ENCODE measurements around the gene SALL4. TPM values are rescaled to one million over a fixed set of nuclear protein-coding genes. Genes with fewer than 3 reads are reported as not detected.
"Not testable (repeated sequence)": the region's sequence is repeated elsewhere in the genome, so short reads cannot be mapped to it uniquely, and the experiment has no call there.

Gene SALL4
- polyA plus RNA-seq, 4 donors = 5.1 to 8.1 (median 6.0) TPM

DNA sequence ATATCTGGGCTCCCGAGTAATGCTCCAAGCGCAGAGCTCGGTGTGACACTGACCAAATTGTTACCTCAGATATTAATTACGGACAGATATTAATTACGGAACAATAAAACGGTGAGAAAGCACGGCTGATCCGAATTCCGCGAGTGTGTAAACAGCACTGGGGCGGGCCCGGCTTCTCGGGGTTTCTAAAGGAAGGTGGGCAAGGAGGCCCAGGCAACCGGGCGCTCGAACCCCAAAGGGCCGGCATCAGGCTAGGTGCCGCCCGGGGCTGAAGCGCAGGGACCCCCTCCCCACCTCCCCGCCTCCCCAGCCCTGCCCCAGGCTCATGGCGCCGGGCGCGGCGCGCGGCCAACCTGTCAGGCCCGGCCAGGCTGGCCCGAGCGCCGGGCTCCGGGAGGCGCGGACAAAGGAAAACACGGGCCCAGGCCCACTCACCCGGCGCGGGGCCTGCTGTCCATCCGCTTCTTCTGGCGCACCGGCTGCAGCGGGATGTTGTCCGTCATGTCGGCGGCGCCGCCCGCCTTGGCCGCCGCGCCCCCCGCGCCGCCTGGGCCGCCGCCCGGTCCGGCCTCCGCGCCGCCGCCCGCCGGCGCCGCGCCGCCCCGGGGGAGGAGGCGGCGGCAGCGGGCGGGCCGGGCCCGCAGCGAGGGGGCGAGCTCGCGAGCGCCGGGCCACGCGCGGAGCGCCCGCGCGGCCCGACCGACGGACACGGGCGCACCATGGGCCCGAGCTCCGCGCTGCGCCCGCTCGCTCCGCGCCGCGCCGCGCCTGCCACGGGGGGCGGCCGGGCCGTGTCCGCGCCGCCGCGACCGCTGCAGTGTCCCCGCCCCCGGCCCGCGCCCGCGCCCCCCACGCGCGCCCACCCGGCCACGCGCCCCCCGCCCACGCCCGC, 34.2 kb downstream of the SALL4 start, which contains the start of gene ATP9A:
Gene ATP9A (minus strand): TSS at position 524 of the 892 bp plus-strand sequence. CDS start 21 bp downstream, at position 503.
- DNase-seq (ENCODE audit: low read depth in 4 of 4, low spot score in 3 of 4) = no peak

DNA sequence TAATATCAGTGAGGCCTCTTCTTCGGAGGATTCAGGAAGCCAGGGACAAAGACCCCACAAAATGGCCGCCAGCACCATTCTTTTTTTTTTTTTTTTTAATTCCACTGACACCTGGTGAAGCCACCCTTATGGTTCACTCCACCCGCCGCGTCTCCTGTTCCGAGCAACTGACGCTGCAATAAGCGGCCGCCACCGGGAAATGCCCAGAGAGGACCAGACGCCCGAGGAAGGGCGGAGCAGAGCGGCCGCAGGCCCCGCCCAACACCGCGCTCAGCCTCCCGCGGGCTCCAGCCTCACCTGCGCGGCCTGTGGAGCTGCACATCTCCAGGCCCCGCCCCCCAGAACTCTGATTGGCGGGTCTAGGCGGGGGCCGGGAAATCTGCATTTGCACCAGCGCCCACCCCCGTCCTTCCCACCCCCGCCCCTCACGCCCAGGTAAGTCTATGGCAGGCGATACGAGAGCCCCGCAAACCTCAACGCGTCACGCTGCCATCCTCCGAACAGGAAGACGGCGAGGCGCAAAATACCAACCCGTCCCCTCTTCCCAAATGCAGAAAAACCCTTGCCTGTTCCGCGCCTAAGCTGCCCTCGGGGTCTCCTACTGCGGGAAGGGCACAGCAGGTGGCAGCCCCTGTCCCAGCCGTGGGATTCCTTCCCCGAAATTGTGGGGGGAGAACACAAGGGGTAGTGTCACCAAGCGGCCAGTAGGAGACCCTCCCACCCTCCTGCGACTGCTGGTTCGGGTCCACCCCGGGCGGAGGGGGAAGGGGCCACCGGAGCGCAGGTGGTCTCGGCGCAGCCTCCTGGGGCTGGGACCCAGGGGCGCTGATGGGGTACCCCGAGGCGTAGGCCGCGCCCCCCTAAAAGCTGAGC, 35.1 kb downstream of the SALL4 start:
- DNase-seq (ENCODE audit: low read depth in 4 of 4, low spot score in 3 of 4) = peak in 2 of 4 donors; percentile 68 to 75

DNA sequence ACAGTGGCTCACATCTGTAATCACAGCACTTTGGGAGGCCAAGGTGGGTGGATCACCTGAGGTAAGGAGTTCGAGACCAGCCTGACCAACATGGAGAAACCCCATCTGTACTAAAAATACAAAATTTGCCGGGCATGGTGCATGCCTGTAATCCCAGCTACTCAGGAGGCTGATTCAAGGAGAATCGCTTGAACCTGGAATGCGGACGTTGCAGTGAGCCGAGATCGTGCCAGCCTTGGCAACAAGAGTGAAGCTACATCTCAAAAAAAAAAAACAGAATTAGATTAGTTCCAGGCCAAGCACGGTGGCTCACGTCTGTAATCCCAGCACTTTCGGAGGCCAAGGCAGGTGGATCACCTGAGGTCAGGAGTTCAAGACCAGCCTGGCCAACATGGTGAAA, 36.9 kb downstream of the SALL4 start:
- not testable (repeated sequence) for DNase-seq (ENCODE audit: low read depth in 4 of 4, low spot score in 3 of 4)

DNA sequence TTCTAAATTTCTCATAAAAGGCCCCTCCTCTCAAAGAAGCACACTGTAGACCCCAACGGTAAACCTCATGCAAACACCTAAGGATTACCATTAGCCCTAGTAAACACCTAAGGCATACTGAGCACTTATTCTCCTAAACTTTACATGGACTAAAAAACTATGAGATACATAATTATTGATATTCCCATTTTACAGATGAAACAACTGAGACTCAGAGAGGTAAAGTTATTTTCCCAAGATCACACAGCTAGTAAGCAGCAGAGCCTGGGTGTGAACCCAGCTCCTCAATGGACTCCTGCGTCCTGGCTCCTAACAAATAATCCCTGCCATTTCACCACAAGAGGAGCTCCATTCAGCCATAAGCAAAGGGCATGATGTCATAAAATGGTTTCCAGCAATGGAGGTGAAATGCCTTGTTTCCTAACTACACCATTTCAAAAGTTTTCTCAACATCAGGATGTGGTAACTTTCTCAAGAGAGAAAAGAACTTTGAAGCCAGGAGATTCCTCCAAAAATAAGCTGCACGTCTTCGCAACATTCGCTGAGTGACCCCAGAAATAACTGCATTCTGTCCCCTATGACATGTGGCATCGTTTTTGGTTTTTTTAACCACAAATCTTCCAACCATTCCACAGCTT, 38.2 kb downstream of the SALL4 start:
- DNase-seq (ENCODE audit: low read depth in 4 of 4, low spot score in 3 of 4) = no peak

DNA sequence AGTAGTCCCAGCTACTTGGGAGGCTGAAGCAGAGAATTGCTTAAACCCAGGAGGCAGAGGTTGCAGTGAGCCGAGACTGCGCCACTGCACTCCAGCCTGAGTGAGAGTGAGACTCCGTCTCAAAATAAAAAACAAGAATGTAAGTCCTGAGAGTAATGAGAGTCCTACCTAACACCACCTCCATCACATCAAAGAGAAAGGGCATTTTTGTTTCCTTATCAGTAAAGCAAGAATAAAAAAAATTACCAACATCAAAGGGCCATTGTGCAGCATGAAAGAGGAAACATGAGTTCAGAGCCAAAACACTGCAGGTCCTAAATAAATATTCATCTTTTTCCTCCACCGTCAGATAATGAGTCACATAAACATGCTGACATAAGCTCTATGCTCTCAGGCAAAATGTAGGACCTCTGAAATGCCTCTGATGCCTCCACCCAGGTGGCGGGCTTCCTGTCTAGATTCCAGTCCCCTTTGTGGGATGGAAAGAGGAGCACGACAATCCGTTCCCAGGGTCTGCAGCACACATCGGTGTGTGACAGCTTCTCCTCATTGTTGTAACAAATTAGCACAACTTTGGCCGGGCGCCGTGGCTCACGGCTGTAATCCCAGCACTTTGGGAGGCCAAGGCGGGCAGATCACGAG, 41.3 kb downstream of the SALL4 start:
- DNase-seq (ENCODE audit: low read depth in 4 of 4, low spot score in 3 of 4) = no peak

DNA sequence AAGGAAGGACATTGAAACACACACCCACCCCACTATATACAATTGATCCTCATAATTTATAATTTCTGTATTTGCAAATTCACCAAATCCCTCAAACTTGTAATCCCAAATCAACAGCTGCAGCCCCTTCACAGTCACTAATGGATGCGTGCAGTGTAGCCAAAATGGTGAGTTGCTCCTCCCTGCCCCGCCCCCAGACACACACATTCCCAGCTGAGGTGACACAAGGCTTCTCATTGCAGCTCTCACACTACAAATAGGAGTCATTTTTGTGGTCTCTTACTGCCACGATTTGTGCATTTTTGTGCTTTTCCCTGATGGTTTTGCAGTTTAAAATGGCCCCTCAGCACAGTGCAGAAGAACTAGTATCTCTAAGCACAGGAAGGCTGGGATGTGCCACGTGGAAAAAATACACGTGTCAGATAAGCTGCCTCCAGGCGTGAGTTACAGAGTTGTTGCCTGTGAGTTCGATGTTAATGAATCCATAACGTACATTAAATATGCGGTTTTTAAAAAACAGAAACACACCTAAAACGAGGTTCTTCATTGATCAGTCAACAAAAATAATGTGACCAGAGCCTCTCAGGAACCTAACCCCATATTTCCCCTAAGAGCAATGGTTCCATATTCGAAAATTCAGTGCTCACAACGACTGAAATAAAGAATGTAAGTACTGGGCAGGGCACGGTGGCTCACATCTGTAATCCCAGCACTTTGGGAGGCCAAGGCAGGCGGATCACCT, 42.4 kb downstream of the SALL4 start:
- DNase-seq (ENCODE audit: low read depth in 4 of 4, low spot score in 3 of 4) = no peak

DNA sequence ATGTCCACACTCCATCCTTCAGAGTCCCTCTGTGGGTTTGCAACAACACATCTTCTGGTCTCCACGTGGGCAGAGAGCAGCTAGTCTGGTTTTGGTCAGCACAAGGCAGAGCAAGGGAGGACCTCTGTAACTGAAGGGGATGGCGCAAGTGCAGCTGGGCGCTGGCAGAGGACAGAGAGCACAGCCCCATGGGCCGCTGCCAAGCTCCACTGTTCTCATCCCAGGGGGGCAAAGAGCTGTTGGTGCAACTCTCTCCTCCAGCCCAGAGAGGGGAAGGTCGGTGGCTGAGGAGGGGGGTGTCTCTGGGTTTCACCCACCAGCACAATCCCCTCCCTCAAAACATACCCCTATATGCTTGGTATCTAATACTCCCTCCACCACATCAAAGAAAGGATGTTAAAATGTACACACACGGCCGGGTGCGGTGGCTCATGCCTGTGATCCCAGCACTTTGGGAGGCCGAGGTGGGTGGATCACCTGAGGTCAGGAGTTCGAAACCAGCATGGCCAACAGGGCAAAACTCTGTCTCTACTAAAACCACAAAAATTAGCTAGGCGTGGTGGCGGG, 43.3 kb downstream of the SALL4 start:
- DNase-seq (ENCODE audit: low read depth in 4 of 4, low spot score in 3 of 4) = no peak

DNA sequence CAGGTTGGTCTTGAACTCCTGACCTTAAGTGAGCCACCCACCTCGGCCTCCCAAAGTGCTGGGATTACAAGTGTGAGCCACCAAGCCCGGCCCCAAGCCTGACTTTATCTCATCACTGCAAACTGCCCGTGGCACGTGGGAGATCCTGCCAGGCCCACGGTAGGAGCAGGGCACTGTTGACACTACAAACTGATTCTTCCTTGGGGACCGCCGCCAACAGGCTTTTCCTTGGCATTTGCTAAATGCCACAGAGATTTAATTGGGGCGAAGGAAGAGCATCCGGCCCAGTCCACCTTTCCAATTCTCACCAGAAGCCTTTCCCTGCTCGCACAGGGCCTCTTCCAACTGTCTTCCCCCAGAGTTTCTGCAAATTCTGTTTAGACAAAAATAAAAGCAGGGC, 45.1 kb downstream of the SALL4 start:
- no peak for DNase-seq (ENCODE audit: low read depth in 4 of 4, low spot score in 3 of 4)

DNA sequence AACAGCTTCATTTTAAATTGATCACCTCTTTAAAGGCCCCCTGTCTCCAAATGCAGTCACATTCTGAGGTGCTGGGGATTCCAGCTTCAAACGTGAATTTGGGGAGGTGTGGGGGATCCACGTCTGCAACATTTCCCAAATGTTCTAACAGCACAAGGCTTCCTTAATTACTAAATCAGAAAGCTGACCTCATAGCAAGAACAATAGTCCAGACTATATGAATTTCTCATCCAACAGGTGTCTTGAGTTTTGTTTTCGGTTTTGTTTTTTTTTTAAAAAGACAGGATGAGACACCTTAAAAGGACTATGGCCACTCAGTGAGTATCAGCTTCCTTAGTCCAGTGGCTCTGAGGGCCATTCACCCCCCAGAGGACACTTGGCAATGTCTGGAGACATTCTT, 45.7 kb downstream of the SALL4 start:
- DNase-seq (ENCODE audit: low read depth in 4 of 4, low spot score in 3 of 4) = no peak

DNA sequence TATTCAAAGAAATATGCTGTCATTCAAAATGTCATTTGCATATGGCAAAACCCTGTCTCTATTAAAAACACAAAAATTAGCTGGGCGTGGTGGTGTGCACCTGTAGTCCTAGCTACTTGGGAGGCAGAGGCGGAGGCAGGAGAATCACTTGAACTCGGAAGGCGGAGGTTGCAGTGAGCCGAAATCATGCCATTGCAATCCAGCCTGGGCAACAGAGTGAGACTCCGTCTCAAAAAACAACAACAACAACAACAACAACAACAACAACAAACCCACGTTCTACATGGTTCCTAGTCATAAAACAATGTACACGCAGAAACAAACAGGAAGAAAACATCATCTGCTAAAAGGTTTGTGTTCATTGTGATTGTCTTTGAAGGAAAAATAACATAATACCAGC, 49.1 kb downstream of the SALL4 start:
- DNase-seq (ENCODE audit: low read depth in 4 of 4, low spot score in 3 of 4) = not testable (repeated sequence)

DNA sequence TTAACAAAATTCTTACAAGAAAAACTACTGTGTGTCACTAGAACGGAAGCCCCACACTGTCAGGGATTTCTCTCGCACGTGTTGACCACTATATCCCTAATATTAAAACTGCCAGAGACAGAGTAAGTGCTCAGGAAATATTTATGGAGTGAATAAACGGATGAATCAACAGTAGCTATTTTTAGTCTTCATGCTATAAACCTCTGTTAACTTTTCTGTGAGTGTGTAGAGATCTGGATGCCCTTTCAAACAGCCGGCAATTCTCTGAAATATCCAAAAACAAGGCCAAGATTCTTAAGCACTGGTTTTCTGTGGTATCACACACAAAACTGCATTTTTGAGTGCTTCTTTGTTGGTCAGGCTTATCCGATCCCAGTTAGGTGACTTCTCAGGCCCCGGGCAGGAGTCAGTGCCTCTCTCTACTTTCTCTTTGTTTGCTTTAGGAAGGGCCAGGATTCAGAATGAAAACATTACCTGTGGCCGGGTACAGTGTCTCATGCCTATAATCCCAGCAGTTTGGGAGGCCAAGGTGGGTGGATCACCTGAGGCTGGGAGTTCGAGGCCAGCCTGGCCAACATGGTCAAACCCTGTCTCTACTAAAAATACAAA, 49.9 kb downstream of the SALL4 start:
- DNase-seq (ENCODE audit: low read depth in 4 of 4, low spot score in 3 of 4) = no peak

DNA sequence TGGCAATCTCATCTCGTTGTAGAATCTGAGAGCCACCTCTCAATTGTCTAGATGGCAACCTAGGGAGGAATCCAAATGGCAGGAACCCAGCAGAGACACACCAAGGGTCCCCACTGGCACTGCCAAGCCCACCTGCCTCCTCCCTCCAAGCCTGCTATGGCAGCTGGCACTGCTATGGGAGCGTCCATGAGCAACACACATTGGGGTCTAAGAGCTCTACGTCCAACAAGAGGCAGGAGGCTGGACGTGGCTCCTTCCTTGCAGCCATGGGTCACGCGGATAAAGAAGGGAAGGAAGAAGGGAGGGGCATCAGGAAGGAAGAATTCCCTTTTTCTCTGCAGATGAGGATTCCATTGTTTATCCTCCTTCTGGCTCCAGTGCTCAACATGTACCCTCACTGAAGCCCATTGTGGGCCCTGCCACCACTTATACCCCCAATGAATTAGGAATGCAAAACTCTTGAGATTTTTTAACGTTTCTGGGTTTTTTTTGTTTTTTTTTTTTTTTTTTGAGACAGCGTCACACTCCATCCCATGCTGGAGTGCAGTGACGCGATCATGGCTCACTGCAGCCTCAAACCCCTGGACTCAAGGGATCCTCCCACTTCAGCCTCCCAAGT, 51.4 kb downstream of the SALL4 start:
- DNase-seq (ENCODE audit: low read depth in 4 of 4, low spot score in 3 of 4) = no peak

DNA sequence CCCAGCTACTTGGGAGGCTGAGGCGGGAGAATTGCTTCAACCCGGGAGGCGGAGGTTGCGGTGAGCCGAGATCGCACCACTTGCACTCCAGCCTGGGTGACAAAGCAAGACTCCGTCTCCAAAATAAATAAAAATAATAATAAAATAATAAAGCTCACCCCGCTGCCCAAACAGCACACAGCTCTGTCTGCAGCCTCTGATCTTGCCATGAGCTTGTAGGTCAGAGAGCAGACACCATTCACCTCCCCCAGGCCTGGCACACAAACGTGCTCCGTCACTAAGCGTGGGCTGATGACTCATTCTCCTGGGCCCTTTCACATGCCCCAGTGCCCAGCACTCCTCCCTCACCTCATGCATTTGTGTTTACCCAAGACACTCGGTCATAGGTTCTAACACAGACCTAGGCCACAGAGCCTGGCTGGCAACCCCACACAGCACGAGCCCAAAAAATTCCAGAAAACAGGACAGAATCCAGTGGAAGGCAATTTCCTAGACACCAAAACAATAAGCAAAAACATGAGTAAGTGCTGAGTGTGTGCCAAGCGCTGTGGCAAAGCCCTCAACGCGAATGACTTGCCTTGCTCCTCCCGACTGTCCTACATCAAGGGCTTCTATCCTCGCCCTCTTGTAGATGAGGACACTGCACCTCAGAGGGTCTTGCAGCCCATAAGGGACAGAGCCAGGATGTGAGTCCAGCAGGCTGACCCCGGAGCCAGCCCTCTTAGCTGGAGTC, 52.1 kb downstream of the SALL4 start:
- DNase-seq (ENCODE audit: low read depth in 4 of 4, low spot score in 3 of 4) = no peak

DNA sequence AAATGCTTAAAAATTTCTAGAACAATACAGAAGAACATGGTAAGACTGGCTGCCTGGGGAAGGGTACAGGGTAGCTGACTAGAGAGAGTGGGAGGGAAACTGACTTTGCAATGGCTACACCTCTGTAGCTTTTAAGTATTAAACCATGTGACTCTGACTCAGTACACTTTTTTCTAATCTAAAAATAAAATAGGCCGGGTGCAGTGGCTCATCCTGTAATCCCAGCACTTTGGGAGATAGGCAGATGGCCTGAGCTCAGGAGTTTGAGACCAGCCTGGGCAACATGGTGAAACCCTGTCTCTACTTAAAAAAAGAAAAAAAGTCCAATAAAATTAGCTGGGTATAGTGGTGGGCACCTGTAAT, 52.7 kb downstream of the SALL4 start:
- DNase-seq (ENCODE audit: low read depth in 4 of 4, low spot score in 3 of 4) = no peak

DNA sequence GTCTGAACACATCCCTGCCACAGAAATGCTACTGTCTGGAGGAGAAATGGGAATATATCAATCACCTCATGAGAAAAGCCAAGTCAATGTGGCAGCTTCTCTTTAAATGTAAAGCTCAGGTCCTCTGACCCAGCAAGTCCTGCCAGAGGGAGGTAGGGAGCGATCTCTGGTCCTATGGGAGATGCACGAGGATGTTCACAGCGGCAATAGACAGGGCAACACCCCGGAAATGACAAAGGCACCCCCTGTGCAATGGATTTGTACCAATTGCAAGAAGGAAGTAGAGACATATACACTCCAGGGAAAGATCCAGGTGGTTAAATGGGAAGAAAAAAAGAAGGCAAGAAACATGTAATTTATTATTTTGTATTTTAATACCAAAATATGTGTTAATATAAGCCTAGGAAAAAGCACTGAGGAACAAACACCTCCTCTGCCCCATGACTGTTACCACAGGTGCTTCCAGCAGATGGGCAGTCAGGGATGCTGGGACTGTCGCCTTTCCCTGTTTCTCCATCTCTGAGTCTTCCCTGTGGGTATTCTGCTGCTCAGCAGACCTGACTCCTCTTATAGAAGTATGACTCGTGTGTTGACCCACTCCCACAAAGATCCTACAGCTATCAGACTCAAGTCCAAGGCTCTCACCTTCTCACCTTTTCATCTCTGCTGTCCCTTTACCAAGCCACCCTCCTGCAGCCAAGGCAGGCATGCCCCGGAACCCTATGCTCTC, 55.0 kb downstream of the SALL4 start:
- DNase-seq (ENCODE audit: low read depth in 4 of 4, low spot score in 3 of 4) = no peak

DNA sequence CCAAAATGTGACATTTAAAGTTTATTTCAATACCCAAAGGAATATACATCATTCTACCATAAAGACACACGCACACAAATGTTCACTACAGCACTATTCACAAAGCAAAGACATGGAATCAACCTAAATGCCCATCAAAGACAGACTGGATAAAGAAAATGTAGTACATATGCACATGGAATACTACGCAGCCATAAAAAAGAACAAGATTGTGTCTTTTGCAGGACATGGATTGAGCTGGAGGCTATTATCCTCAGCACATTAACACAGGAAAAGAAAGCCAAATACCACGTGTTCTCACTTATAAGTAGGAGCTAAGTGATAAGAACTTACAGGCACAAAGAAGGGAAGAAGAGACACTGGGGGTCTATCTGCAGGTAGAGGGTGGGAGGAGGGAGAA, 56.5 kb downstream of the SALL4 start:
- no peak for DNase-seq (ENCODE audit: low read depth in 4 of 4, low spot score in 3 of 4)

DNA sequence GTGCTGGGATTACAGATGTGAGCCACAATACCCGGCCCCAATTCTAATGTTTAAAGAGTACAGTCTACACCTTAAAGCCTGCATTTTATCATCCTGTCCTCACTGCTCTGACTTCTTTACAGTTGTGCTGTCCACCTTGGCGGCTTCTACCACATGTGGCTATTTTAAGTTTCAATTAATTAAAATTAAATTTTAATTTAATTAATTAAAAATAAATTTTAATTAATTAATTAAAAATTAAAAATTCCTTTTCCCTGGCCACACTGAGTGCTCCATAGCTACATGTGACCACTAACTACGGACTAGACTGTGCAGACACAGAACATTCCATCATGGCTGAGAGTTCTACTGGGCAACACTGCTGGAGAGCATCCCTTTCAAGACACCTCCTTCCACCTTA, 61.5 kb downstream of the SALL4 start:
- no peak for DNase-seq (ENCODE audit: low read depth in 4 of 4, low spot score in 3 of 4)

Data from right renal pelvis (tissue), 4 donors.